K562 (cell line): Measurements from ENCODE around the gene FOXD4.
"Not testable (repeated sequence)": the region's sequence is repeated elsewhere in the genome, so short reads cannot be mapped to it uniquely, and the experiment has no call there.

ENCODE experiments used
- CEBPB ChIP-seq: fragments of 450-650 bp; IDR thresholded peaks from 2 replicates; pipeline ENCODE4 v1.6.1; 2016; ENCODE audit warnings: missing genetic modification characterization, missing compliant biosample characterization
- IRF2 ChIP-seq: sonication (generic); formaldehyde crosslinking; IDR thresholded peaks from 2 replicates; pipeline ENCODE4 v1.8.1; 2022; ENCODE audit warnings: mild to moderate bottlenecking, missing genetic modification reagents
- XRCC5 ChIP-seq: fragments of 200-400 bp; formaldehyde crosslinking; IDR thresholded peaks from 2 replicates; pipeline ENCODE4 v1.6.1; 2017; ENCODE audit warnings: low read depth, mild to moderate bottlenecking, low read length

- TF ChIP-seq XRCC5; IRF2 (CRISPR knock-in tag); CEBPB (tag): not testable (repeated sequence)
Observed at GRCh38 chr9:112589-113467, 5.4 kb downstream of the FOXD4 start.
